KG1 (cell line): ENCODE results near the gene ITGB1BP2.
"Not testable (repeated sequence)": the region's sequence is repeated elsewhere in the genome, so short reads cannot be mapped to it uniquely, and the experiment has no call there.

Experiments
- DNase-seq: peaks from one replicate; lab custom pipeline; 2025; lab: John Stamatoyannopoulos, UW

ITGB1BP2 gene

GRCh38 chrX:71301195-71301924 lies at the start of gene ITGB1BP2:
Gene ITGB1BP2, plus strand, starts transcription at chrX:71301750. Its CDS starts 57 bp downstream, at chrX:71301807.
- no peak for DNase-seq

DNA sequence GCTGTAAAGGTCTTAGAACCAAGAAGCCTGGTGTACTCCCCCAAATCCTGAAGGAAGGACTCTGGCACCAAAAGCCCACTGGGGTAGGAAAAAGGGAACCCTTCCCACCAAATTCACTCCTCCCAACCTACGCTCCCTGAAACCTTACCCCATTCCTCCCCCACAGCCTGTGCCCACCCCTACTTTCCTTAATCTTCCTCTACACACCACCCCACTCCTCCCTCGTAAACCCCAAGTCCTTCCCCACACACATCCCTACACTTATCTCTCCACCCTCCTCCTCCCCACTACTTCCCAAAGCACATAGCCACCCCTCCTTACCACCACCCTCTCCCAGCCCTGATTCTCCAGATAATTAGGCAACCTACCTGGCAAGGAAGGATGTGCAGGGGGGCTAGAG lies 49.3 kb upstream of the ITGB1BP2 start:
- no peak for DNase-seq

GRCh38 chrX:71253253-71254091 lies 48.1 kb upstream of the ITGB1BP2 start:
- no peak for DNase-seq

DNA sequence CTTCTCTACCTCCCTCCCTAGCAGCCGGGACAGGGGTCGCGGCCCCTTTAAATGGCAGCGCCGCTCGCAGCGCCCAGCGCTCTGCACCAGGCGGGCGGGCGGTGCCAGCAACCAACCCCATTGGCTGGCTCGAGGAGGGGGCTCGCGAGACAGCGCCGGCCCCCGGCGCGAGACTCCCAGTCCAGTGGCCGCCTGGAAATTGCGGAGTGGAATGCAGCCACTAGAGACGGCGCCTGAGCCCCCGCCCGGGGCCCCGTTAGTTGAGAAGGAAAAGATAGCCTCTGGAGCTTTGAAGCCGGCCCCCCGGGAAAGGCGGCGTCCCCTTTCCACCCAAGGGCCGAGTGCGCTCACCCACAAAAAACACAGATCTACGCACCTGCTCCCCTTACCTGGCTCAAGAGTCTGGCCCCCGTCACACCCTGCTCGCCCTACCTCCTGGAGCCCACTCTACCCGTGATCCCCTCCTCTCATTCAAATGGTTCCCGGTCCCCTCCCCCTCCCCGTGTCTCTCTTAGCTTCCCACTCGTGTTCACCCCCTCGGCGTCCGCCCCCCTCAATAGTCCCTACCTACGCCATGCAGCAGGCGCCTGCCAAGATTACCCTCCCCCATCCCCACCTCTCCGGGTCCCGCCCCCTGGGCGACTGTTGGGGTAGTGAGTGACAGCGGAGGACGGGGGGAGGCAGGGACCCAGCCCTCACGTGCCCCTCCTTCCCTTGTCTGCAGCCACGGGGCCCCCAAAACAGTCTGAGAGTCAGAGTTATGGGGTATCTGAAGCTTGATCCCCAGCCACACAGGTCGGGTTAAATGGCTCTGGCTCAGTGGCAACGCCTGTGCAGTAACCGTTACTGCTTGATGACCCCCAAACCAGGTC lies 47.2 kb upstream of the ITGB1BP2 start, which contains the start of gene ZMYM3:
TSS of gene ZMYM3 (minus strand) at position 49 of the 872 bp plus-strand sequence. CDS start 885 bp downstream, outside the sequence.
- DNase-seq = peak; percentile 17

DNA sequence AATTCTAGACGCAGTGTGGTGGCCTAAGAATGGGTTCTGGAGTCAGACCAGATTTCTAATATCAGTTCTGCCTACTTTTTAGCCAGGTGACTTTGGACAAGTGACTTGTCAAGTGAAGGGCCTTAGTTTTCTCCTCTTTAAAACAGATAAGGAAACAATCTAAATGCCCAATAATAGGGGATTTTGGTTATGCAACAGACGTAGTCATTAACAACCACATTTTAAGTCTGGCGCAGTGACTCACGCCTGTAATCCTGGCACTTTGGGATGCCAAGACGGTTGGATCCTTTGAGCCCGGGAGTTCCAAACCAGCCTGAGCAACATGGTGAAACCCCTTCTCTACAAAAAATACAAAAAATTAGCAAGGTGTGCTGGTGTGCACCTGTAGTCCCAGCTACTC lies 45.5 kb upstream of the ITGB1BP2 start:
- no peak for DNase-seq

GRCh38 chrX:71256856-71257255 lies 44.7 kb upstream of the ITGB1BP2 start:
- no peak for DNase-seq

DNA sequence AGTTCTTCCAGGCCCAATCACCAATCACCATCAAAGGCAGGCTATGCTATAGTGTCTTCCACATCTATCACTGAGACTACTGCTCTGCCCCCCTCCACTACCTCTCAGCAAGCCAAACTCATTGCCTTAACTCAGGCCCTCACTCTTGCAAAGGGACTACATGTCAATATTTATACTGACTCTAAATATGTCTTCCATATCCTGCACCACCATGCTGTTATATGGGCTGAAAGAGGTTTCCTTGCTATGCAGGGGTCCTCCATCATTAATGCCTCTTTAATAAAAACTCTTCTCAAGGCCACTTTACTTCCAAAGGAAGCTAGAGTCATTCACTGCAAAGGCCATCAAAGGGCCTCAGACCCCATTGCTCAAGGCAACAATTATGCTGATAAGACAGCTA lies 32.9 kb upstream of the ITGB1BP2 start:
- not testable (repeated sequence) for DNase-seq

DNA sequence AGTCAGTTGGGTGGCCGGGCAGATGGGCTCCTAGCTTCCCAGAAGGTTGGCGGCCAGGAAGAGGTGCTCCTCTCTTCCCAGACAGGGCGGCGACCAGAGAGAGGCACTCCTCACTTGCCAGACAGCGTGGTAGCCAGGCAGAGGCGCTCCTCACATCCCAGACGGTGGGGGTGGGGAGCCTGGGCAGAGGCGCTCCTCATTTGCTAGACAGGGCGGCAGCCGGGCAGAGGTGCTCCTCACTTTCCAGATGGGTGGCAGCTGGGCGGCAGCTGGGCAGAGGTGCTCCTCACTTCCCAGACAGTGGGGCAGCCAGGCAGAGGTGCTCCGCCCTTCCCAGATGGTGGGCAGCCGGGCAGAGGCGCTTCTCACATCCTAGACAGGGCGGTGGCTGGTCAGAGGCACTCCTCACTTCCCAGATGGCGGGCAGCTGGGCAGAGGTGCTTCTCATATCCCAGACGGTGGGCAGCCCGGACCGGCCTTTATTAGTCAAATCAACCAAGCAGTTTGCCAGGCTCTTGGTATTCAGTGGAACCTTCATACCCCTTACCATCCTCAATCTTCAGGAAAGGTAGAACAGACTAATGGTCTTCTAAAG lies 31.7 kb upstream of the ITGB1BP2 start:
- DNase-seq = no peak

- DNase-seq = not testable (repeated sequence)
These were observed 29.2 kb upstream of the ITGB1BP2 start for GRCh38 chrX:71272313-71272712.

GRCh38 chrX:71281300-71281699 lies 20.2 kb upstream of the ITGB1BP2 start:
- DNase-seq = not testable (repeated sequence)

DNA sequence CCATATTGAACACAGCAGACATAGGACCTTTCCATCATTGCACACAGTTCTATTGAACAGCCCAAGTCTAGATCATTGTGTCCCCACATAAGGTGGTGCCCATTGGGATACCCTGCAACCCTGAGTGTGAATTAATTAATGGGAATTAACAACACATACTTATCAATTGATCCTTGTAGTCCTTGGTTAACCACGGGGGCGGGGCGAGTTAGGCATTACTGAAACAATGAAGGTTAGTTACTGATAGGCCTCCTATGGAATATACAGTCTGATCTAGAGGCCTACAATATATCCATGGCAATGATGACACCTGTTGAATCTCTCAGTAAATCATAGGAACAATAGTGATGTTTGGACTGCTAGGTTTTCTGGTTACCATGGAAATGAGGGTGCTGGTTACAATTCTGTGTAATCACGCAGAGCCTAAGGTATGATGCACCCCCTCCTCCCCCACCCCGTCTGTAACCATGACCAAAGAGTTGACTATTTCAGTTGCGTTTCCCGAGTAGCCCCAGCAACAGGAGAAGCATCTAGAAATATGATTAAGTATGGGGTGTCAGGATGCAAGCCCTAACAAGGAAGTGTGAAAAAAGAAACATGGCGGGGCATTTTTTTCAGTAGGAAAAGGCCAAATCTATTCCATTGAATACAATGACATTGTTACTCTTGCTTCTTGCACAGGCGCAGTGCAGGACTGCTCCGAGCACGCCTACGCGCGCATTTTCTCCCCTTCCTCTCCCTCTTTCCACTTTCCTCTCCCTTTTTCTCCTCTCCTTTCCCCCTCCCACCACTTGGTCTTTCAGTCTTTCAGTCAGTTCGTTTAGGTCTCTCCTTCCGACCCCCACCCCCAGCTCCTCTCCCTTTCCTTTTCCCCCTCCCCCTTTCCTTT lies 18.8 kb upstream of the ITGB1BP2 start:
- DNase-seq = no peak

DNA sequence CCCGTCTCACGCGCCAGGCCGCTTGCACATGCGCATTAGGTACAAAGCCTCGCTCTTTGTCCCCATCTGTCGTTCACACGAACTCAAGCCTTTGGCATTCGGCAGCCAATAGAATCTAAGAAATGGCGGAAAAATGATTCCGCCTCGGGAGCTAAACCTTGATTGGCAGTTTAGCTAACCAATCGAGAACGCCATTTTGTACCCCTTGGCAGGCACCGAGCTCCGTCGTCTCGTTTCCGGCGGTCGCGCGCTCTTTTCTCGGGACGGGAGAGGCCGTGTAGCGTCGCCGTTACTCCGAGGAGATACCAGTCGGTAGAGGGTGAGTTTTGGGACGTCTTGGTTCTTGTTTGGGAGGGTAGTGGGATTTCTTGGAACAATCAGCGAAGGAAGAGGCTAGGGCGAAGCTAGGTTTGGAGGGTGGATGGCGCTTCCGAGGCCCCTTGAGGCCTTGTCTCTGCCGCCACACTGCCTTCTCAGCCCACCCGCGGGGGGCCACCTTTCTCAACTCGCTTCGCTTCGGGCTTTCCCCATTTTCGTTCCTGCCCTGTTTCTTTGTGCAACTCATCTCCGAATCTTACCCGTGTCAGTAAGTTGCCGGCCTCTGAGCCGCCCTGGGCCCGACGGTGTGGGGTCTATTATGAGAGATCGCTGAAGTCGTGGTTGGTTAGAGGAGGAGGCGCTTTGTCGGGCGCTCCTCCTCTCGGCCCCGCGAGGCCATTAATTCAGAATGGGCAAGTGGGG lies 18.0 kb upstream of the ITGB1BP2 start, which contains the start of gene NONO:
TSS of gene NONO (plus strand) at position 233 of the 741 bp plus-strand sequence. CDS start 7,003 bp downstream, outside the sequence.
- peak; percentile 77 for DNase-seq

GRCh38 chrX:71285929-71286328 lies 15.6 kb upstream of the ITGB1BP2 start:
- no peak for DNase-seq

DNA sequence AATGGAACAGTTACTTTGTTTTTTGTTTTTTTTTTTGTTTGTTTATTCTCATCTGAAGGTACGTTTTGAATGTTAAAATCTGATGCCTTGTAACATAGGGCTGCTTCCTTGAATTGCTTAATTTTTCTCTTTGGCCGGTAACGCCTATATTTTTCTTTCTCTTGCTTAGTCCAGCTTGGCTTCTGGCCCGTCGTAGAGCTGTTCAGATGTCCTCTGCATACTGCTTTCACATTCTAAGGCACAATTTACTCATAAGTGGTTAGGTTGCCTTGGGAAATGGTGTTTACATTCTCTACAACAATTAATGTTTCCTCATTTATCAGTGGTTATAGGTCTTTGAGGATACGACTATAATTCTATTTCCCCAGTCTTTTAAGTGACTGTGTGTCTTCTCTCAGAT lies 10.2 kb upstream of the ITGB1BP2 start:
- DNase-seq = no peak

DNA sequence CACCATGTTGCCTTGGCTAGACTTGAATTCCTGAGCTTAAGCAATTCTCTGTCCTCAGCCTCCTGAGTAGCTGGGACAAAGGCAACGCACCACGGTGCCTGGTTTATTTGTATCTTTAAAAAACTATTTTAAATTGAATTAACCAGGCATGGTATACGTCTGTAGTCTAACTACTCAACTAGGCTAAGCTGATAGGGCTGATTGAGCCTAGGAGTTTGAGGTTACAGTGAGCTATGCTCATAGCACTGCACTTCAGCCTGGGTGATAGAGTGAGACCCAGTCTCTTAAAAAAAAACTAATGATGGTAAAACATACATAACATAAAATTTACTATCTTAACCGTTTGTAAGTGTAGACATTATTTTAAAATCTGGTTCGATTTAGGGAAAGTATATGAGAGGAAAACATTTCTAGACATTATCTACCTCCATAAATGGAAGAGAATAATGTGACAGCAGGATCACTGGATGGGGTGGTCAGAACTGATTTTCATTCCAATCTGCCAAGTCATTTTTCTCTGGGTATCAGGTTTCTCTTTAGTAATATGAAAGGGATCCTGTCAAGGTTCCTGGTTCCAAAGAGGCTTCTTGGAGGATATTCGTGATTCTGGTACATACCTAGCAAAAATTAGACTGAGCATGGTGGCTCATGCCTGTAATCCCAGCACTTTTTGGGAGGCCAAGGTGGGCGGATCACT lies 8.7 kb upstream of the ITGB1BP2 start:
- no peak for DNase-seq

DNA sequence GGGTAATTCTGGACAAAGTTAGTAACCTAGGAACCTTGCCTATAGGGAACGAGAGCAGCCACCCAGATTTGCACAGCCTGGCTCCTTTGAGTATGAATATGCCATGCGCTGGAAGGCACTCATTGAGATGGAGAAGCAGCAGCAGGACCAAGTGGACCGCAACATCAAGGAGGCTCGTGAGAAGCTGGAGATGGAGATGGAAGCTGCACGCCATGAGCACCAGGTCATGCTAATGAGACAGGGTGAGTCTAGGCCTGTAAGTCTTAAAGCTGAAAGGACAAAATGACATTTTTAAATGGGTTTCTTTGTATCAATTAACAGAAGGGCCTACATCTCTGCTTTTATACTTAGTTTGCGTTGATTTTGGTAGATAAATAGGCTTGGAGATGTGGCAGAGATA lies 4.7 kb upstream of the ITGB1BP2 start:
- no peak for DNase-seq

GRCh38 chrX:71298119-71298518 lies 3.4 kb upstream of the ITGB1BP2 start:
- no peak for DNase-seq

DNA sequence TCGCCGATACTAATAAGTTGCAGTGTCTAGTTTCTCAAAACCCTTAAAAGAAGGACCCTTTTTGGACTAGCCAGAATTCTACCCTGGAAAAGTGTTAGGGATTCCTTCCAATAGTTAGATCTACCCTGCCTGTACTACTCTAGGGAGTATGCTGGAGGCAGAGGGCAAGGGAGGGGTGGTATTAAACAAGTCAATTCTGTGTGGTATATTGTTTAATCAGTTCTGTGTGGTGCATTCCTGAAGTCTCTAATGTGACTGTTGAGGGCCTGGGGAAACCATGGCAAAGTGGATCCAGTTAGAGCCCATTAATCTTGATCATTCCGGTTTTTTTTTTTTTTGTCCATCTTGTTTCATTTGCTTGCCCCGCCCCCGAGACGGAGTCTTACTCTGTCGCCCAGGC lies 1.5 kb upstream of the ITGB1BP2 start:
- not testable (repeated sequence) for DNase-seq

- not testable (repeated sequence) for DNase-seq
These were observed 1.1 kb upstream of the ITGB1BP2 start for GRCh38 chrX:71300495-71300894.
